ENCODE results near the gene C10orf88.
"Not testable (repeated sequence)": the region's sequence is repeated elsewhere in the genome, so short reads cannot be mapped to it uniquely, and the experiment has no call there.

Gene C10orf88

GRCh38 chr10:122955892-122956291 is 1.9 kb upstream of the C10orf88 start:
- no peak for DNase-seq

- no peak for DNase-seq
These were observed 664 bp upstream of the C10orf88 start for GRCh38 chr10:122954731-122955050.

- no peak for DNase-seq
These were observed 4.7 kb downstream of the C10orf88 start for GRCh38 chr10:122949296-122949695.

- DNase-seq: no peak
These were observed 14.0 kb downstream of the C10orf88 start for GRCh38 chr10:122939856-122940543.

GRCh38 chr10:122939133-122939855 is 14.7 kb downstream of the C10orf88 start:
- no peak for DNase-seq

- DNase-seq: no peak
These were observed 22.7 kb downstream of the C10orf88 start for GRCh38 chr10:122931088-122931906.

GRCh38 chr10:122930140-122930539 is 23.9 kb downstream of the C10orf88 start:
- no peak for DNase-seq

GRCh38 chr10:122915700-122916099 is 38.3 kb downstream of the C10orf88 start:
- DNase-seq: no peak

GRCh38 chr10:122911889-122912484 is 42.0 kb downstream of the C10orf88 start:
- DNase-seq: no peak

- DNase-seq: no peak
These were observed 43.7 kb downstream of the C10orf88 start, which contains the start of gene FAM24A for GRCh38 chr10:122910310-122910709. Gene FAM24A, plus strand, starts transcription at chr10:122910610. Its CDS starts 1,025 bp downstream, at chr10:122911635.

- DNase-seq: not testable (repeated sequence)
These were observed 50.2 kb downstream of the C10orf88 start for GRCh38 chr10:122903861-122904260.

- DNase-seq: no peak
These were observed 59.6 kb downstream of the C10orf88 start for GRCh38 chr10:122894261-122894944.

- DNase-seq: no peak
These were observed 69.9 kb downstream of the C10orf88 start for GRCh38 chr10:122884166-122884565.

- DNase-seq: no peak
These were observed 71.3 kb downstream of the C10orf88 start for GRCh38 chr10:122882766-122883165.
